ENCODE measurements around the gene MAST3.

MAST3 gene

GRCh38 chr19:18063463-18063862 is 34.1 kb upstream of the MAST3 start:
- TF ChIP-seq MAX (IDR thresholded peaks at IDR 0.05; ENCODE audit: low read depth, low read length) (no peak), POLR2A (IDR thresholded peaks at IDR 0.05; ENCODE audit: extremely low read depth, insufficient read length) (no peak), MYC (IDR thresholded peaks at IDR 0.05; ENCODE audit: low read depth, low read length) (no peak)
- TF ChIP-seq, protein P1, sequence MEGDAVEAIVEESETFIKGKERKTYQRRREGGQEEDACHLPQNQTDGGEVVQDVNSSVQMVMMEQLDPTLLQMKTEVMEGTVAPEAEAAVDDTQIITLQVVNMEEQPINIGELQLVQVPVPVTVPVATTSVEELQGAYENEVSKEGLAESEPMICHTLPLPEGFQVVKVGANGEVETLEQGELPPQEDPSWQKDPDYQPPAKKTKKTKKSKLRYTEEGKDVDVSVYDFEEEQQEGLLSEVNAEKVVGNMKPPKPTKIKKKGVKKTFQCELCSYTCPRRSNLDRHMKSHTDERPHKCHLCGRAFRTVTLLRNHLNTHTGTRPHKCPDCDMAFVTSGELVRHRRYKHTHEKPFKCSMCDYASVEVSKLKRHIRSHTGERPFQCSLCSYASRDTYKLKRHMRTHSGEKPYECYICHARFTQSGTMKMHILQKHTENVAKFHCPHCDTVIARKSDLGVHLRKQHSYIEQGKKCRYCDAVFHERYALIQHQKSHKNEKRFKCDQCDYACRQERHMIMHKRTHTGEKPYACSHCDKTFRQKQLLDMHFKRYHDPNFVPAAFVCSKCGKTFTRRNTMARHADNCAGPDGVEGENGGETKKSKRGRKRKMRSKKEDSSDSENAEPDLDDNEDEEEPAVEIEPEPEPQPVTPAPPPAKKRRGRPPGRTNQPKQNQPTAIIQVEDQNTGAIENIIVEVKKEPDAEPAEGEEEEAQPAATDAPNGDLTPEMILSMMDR (IDR thresholded peaks at IDR 0.05; ENCODE audit: low read depth, low read length) = peak; percentile 35
- peak; percentile 42 for DNase-seq (ENCODE audit: low read depth)

DNA sequence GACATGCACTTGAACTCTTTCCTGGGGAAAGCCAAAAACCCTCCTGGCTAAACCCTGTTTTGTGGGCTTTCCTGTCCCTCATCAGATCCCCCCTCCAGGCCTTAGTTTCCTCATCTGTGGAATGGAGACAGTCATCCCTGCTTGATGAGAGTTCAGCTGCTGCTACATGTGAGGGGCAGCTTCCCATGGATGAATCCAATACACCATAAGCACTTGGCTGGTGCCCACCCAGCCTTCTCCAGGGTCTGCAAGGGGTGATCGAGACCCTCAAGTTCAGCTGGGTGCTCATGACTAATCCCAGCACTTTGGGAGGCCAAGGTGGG is 32.4 kb upstream of the MAST3 start:
- H3K4me3 ChIP-seq (ENCODE audit: low read depth, low read length) = no peak overlapping the region
- DNase-seq (ENCODE audit: low read depth) = no peak

More at GRCh38 chr19:18063463-18063862, 34.1 kb upstream of the MAST3 start:
- H3K4me3 ChIP-seq (ENCODE audit: low read depth, low read length) = no peak overlapping the region

GRCh38 chr19:18068395-18068794 is 29.2 kb upstream of the MAST3 start:
- TF ChIP-seq POLR2A (IDR thresholded peaks at IDR 0.05; ENCODE audit: extremely low read depth, insufficient read length) (no peak), MAX (IDR thresholded peaks at IDR 0.05; ENCODE audit: low read depth, low read length) (no peak), MYC (IDR thresholded peaks at IDR 0.05; ENCODE audit: low read depth, low read length) (no peak)
- TF ChIP-seq, protein P1 (IDR thresholded peaks at IDR 0.05; ENCODE audit: low read depth, low read length) = no peak
- H3K4me3 ChIP-seq (ENCODE audit: low read depth, low read length) = no peak overlapping the region
- DNase-seq (ENCODE audit: low read depth) = no peak

More for the DNA sequence above, 32.4 kb upstream of the MAST3 start:
- TF ChIP-seq MYC (IDR thresholded peaks at IDR 0.05; ENCODE audit: low read depth, low read length) (no peak), POLR2A (IDR thresholded peaks at IDR 0.05; ENCODE audit: extremely low read depth, insufficient read length) (no peak)
- TF ChIP-seq, protein P1 (IDR thresholded peaks at IDR 0.05; ENCODE audit: low read depth, low read length) = no peak

DNA sequence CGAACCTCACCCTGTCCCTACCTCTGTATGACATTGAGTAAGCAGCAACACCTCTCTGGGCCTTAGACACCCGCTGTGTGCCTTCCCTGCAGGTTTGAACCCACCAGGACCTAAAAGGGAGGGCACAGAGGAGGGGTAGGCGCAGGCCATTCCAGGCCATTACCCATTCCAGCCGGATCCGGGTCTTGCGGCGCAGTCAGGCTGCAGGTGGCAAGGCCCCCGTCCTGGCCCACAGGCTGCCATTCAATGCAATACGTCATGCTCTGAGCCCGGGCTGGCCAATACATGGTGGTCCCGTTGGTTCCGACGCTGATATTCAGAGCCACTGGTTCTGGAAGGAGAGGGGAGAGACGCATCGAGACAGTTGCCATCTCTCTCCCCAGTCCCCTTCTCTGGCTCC is 28.2 kb upstream of the MAST3 start:
- H3K4me3 ChIP-seq (ENCODE audit: low read depth, low read length) = no peak overlapping the region
- no peak for DNase-seq (ENCODE audit: low read depth)
- TF ChIP-seq POLR2A (IDR thresholded peaks at IDR 0.05; ENCODE audit: extremely low read depth, insufficient read length) (no peak), MAX (IDR thresholded peaks at IDR 0.05; ENCODE audit: low read depth, low read length) (no peak), MYC (IDR thresholded peaks at IDR 0.05; ENCODE audit: low read depth, low read length) (no peak)
- TF ChIP-seq, protein P1 (IDR thresholded peaks at IDR 0.05; ENCODE audit: low read depth, low read length) = no peak

DNA sequence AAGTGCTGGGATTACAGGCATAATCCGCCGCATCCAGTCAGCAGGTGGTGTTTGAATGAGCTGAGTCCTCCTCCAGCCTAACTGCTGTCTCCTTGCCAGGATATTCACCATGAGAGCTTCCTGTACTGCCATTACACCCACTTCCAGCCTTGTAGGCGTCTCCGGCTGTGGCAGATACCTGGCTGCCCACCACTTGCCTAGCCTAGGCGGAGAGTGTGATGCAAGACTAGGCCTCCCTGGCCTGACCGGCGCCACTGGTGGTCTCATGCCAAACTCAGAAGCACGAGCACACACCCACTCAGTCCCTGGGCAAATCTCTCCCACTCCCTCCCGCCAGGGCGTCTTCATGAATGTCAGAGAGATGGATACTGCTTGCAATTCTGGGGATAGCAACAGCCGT is 27.4 kb upstream of the MAST3 start:
- H3K4me3 ChIP-seq (ENCODE audit: low read depth, low read length) = no peak overlapping the region
- TF ChIP-seq MYC (IDR thresholded peaks at IDR 0.05; ENCODE audit: low read depth, low read length) (no peak), POLR2A (IDR thresholded peaks at IDR 0.05; ENCODE audit: extremely low read depth, insufficient read length) (no peak), MAX (IDR thresholded peaks at IDR 0.05; ENCODE audit: low read depth, low read length) (no peak)
- TF ChIP-seq, protein P1 (IDR thresholded peaks at IDR 0.05; ENCODE audit: low read depth, low read length) = no peak
- DNase-seq (ENCODE audit: low read depth) = no peak

GRCh38 chr19:18072335-18072734 is 25.2 kb upstream of the MAST3 start:
- TF ChIP-seq POLR2A (IDR thresholded peaks at IDR 0.05; ENCODE audit: extremely low read depth, insufficient read length) = no peak
- no peak for TF ChIP-seq MAX (IDR thresholded peaks at IDR 0.05; ENCODE audit: low read depth, low read length)
- TF ChIP-seq MYC (IDR thresholded peaks at IDR 0.05; ENCODE audit: low read depth, low read length) = no peak
- TF ChIP-seq, protein P1 (IDR thresholded peaks at IDR 0.05; ENCODE audit: low read depth, low read length) = no peak
- H3K4me3 ChIP-seq (ENCODE audit: low read depth, low read length) = no peak overlapping the region
- DNase-seq (ENCODE audit: low read depth) = no peak

Data from NB4 (cell line).